IMR-90 (cell line): ENCODE data around the gene APC. TPM values are rescaled to one million over a fixed set of nuclear protein-coding genes. Genes with fewer than 3 reads are reported as not detected.
A peak's percentile ranks its signal among the peaks of the same experiment; 100 is the strongest.

Source experiments
- ATAC-seq: fragments of 200-7000 bp; cut with Tn5 transposase; 2 replicates; pipeline ENCODE4 v1.9.1; 2020; ENCODE audit warnings: low read depth, mild to moderate bottlenecking, moderate library complexity
- BruUV-seq: library from RNA; stranded (reverse); fragments of 400-500 nt; replicated peaks from 2 replicates; lab custom pipeline; 2021; lab: Mats Ljungman, UMichigan
- CTCF ChIA-PET: fragments of 300-600 bp; formaldehyde crosslinking; extraction: SDS; loops from one replicate; lab custom pipeline; 2021; ENCODE audit warnings: antibody characterized with exemption; lab: Yijun Ruan, JAX
- POLR2A ChIA-PET: fragments of 300-600 bp; sonication (Branson Sonifier 250); formaldehyde crosslinking; loops from one replicate; lab custom pipeline; 2022; ENCODE audit warnings: antibody characterized with exemption; ENCODE audit not compliant: unreplicated experiment; lab: Charles Lee
- DNase-seq: peaks from one replicate; pipeline ENCODE4 v3.0.0; 2013
- H2AFZ ChIP-seq: replicated peaks from 2 replicates; pipeline ENCODE3; 2013; ENCODE audit warnings: low read length, mild to moderate bottlenecking; ENCODE audit not compliant: poor library complexity
- H2AK5ac ChIP-seq: 2 replicates; pipeline ENCODE4 v1.6.1; 2013; ENCODE audit warnings: low read depth, low read length, inconsistent platforms
- H2AK9ac ChIP-seq: replicated peaks from 2 replicates; pipeline ENCODE3; 2013; ENCODE audit warnings: mild to moderate bottlenecking, low read depth, low read length, moderate library complexity; ENCODE audit not compliant: poor library complexity
- H2BK120ac ChIP-seq: 2 replicates; pipeline ENCODE4 v1.6.1; 2013; ENCODE audit warnings: low read depth, low read length, inconsistent platforms
- H2BK15ac ChIP-seq: 3 replicates; pipeline ENCODE4 v1.6.1; 2013; ENCODE audit warnings: low read depth, low read length, inconsistent platforms
- H2BK20ac ChIP-seq: 2 replicates; pipeline ENCODE4 v1.6.1; 2013; ENCODE audit warnings: low read depth, mild to moderate bottlenecking, inconsistent platforms, low read length, moderate library complexity
- H2BK5ac ChIP-seq: 2 replicates; pipeline ENCODE4 v1.6.1; 2013; ENCODE audit warnings: mild to moderate bottlenecking, low read depth, low read length, inconsistent platforms; ENCODE audit not compliant: poor library complexity, severe bottlenecking
- H3K14ac ChIP-seq: replicated peaks from 2 replicates; pipeline ENCODE4 v1.6.1; 2013; ENCODE audit warnings: low read depth, low read length, inconsistent platforms
- H3K18ac ChIP-seq: 2 replicates; pipeline ENCODE4 v1.6.1; 2013; ENCODE audit warnings: low read depth, low read length, control low read depth
- H3K23ac ChIP-seq: 2 replicates; pipeline ENCODE4 v1.6.1; 2013; ENCODE audit warnings: low read depth, low read length, inconsistent platforms
- H3K27ac ChIP-seq: 2 replicates; pipeline ENCODE4 v1.5.1; 2013; ENCODE audit warnings: mild to moderate bottlenecking, control low read depth, low read length; ENCODE audit not compliant: insufficient read depth
- H3K27me3 ChIP-seq: 2 replicates; pipeline ENCODE4 v1.6.1; 2013; ENCODE audit warnings: low read length; ENCODE audit not compliant: control insufficient read depth, insufficient read depth
- H3K36me3 ChIP-seq: 2 replicates; pipeline ENCODE4 v1.6.1; 2013; ENCODE audit warnings: low read length, mixed read lengths; ENCODE audit not compliant: control insufficient read depth, insufficient read depth
- H3K4ac ChIP-seq: 2 replicates; pipeline ENCODE4 v1.6.1; 2013; ENCODE audit warnings: low read depth, low read length, inconsistent platforms
- H3K4me1 ChIP-seq: 2 replicates; pipeline ENCODE4 v1.6.1; 2013; ENCODE audit warnings: low read length, mixed read lengths; ENCODE audit not compliant: control insufficient read depth, insufficient read depth
- H3K4me2 ChIP-seq: 2 replicates; pipeline ENCODE4 v1.6.1; 2013; ENCODE audit warnings: low read depth, mild to moderate bottlenecking, control low read depth, low read length, moderate library complexity
- H3K4me3 ChIP-seq: 2 replicates; pipeline ENCODE4 v1.5.1; 2013; ENCODE audit warnings: low read depth, mild to moderate bottlenecking, control low read depth, low read length, moderate library complexity; ENCODE audit not compliant: insufficient read depth
- H3K56ac ChIP-seq: 2 replicates; pipeline ENCODE4 v1.6.1; 2013; ENCODE audit warnings: low read length, inconsistent platforms; ENCODE audit not compliant: insufficient read depth; ENCODE audit errors: extremely low read depth
- H3K79me1 ChIP-seq, 2 experiments: 2 replicates each; pipeline ENCODE4 v1.6.1; 2013; ENCODE audit warnings: low read length in 2 of 2, inconsistent platforms in 1 of 2, low read depth in 1 of 2
- H3K9ac ChIP-seq: 2 replicates; pipeline ENCODE4 v1.6.1; 2013; ENCODE audit warnings: low read depth, low read length, control low read depth
- H3K9me1 ChIP-seq: 2 replicates; pipeline ENCODE4 v1.6.1; 2013; ENCODE audit warnings: low read length, inconsistent platforms; ENCODE audit not compliant: insufficient read depth
- H3K9me3 ChIP-seq: 2 replicates; pipeline ENCODE4 v1.6.1; 2013; ENCODE audit warnings: low read length; ENCODE audit not compliant: control insufficient read depth, insufficient read depth
- H4K20me1 ChIP-seq: 2 replicates; pipeline ENCODE4 v1.6.1; 2013; ENCODE audit warnings: low read length, inconsistent platforms; ENCODE audit not compliant: insufficient read depth
- H4K5ac ChIP-seq: 2 replicates; pipeline ENCODE4 v1.6.1; 2013; ENCODE audit warnings: mild to moderate bottlenecking, low read depth, low read length, control low read depth
- H4K8ac ChIP-seq, 2 experiments: 2 replicates each; pipeline ENCODE4 v1.6.1; 2013; ENCODE audit warnings: low read depth in 2 of 2, low read length in 2 of 2, control low read depth in 1 of 2, inconsistent platforms in 1 of 2
- H4K91ac ChIP-seq: 2 replicates; pipeline ENCODE4 v1.6.1; 2013; ENCODE audit warnings: low read depth, low read length, inconsistent platforms; ENCODE audit not compliant: insufficient read depth
- BHLHE40 ChIP-seq: fragments of 150-350 bp; IDR thresholded peaks from 2 replicates; pipeline ENCODE4 v1.6.1; 2016; ENCODE audit warnings: mild to moderate bottlenecking, low read depth, low read length
- CEBPB ChIP-seq: IDR thresholded peaks from 2 replicates; pipeline ENCODE4 v1.6.1; 2012; ENCODE audit warnings: low read depth, low read length, improper control_type of control experiment
- CTCF ChIP-seq: conservative IDR thresholded peaks from 2 replicates; pipeline ENCODE4 v1.5.1; 2012; ENCODE audit warnings: mild to moderate bottlenecking, low read depth, low read length, improper control_type of control experiment
- ELK1 ChIP-seq: fragments of 150-350 bp; IDR thresholded peaks from 2 replicates; pipeline ENCODE4 v1.6.1; 2016; ENCODE audit warnings: low read depth, mild to moderate bottlenecking, low read length, moderate library complexity, borderline replicate concordance
- FOS ChIP-seq: fragments of 150-350 bp; IDR thresholded peaks from 2 replicates; pipeline ENCODE4 v1.6.1; 2016; ENCODE audit warnings: low read depth, low read length
- MAFK ChIP-seq: IDR thresholded peaks from 2 replicates; pipeline ENCODE4 v1.6.1; 2012; ENCODE audit warnings: low read depth, low read length, improper control_type of control experiment
- MAZ ChIP-seq: IDR thresholded peaks from 2 replicates; pipeline ENCODE4 v1.6.1; 2012; ENCODE audit warnings: low read depth, mild to moderate bottlenecking, low read length, improper control_type of control experiment, moderate library complexity, borderline replicate concordance
- MXI1 ChIP-seq: IDR thresholded peaks from 2 replicates; pipeline ENCODE4 v1.6.1; 2012; ENCODE audit warnings: low read depth, mild to moderate bottlenecking, low read length, moderate library complexity, borderline replicate concordance
- NFE2L2 ChIP-seq: fragments of 150-350 bp; IDR thresholded peaks from 2 replicates; pipeline ENCODE4 v1.6.1; 2016; ENCODE audit warnings: low read depth, mild to moderate bottlenecking, low read length
- POLR2A ChIP-seq: IDR thresholded peaks from 2 replicates; pipeline ENCODE4 v1.6.1; 2012; ENCODE audit warnings: mild to moderate bottlenecking, low read depth, low read length
- RAD21 ChIP-seq: IDR thresholded peaks from 2 replicates; pipeline ENCODE4 v1.6.1; 2012; ENCODE audit warnings: low read length, improper control_type of control experiment
- RCOR1 ChIP-seq: IDR thresholded peaks from 2 replicates; pipeline ENCODE4 v1.6.1; 2012; ENCODE audit warnings: mild to moderate bottlenecking, low read length, improper control_type of control experiment; ENCODE audit not compliant: insufficient replicate concordance
- RFX5 ChIP-seq: IDR thresholded peaks from 2 replicates; pipeline ENCODE4 v1.8.0; 2012; ENCODE audit warnings: low read depth, mild to moderate bottlenecking, low read length, moderate library complexity
- SMC3 ChIP-seq: fragments of 150-350 bp; IDR thresholded peaks from 2 replicates; pipeline ENCODE4 v1.6.1; 2016; ENCODE audit warnings: low read depth, mild to moderate bottlenecking, antibody characterized with exemption, low read length, moderate library complexity
- USF2 ChIP-seq: fragments of 150-350 bp; IDR thresholded peaks from 2 replicates; pipeline ENCODE4 v1.6.1; 2017; ENCODE audit warnings: mild to moderate bottlenecking, antibody characterized with exemption, low read length, low read depth
- WGBS, 2 experiments: methylation state at CpG; one replicate each; pipeline versions ENCODE4 v1.1.5 to v1.1.7; 2013; ENCODE audit warnings: missing lambda C conversion rate in 2 of 2; ENCODE audit not compliant: insufficient read length in 1 of 2; ENCODE audit errors: extremely low coverage in 2 of 2; 5-methylcytosine and 5-hydroxymethylcytosine counted together
- dilution Hi-C: fragments of 300-500 bp; cut with HindIII; formaldehyde crosslinking; loops from one replicate; pipeline ENCODE4 v1.14.3; 2018; ENCODE audit warnings: low sequenced_read_pairs; ENCODE audit not compliant: unreplicated experiment
- in situ Hi-C: fragments of 300-500 bp; cut with MboI; formaldehyde crosslinking; loops from 3 replicates; pipeline ENCODE4 v1.14.3; 2019; ENCODE audit warnings: low sequenced_read_pairs, inconsistent platforms, mixed read lengths
- intact Hi-C: fragments of 100-400 bp; cut with micrococcal nuclease; formaldehyde crosslinking; loops from 2 replicates; pipeline ENCODE4 v1.10.0; 2022
- polyA plus RNA-seq, 3 experiments: library from polyadenylated mRNA; depleted of rRNA; stranded (reverse); fragments of >200 nt; gene quantifications; 2 replicates each; pipeline ENCODE4 v1.2.3, GENCODE V29; 2012; ENCODE audit warnings: low replicate concordance in 1 of 3
- total RNA-seq: library from RNA; depleted of rRNA; stranded (reverse); fragments of >200 nt; gene quantifications from 2 replicates; pipeline ENCODE4 v1.2.3, GENCODE V29; 2012

Gene APC
- total and polyA plus RNA-seq, 2 of the 4 experiments (the other 2 are of a cell fraction), result 7.3 to 58.4 TPM

DNA sequence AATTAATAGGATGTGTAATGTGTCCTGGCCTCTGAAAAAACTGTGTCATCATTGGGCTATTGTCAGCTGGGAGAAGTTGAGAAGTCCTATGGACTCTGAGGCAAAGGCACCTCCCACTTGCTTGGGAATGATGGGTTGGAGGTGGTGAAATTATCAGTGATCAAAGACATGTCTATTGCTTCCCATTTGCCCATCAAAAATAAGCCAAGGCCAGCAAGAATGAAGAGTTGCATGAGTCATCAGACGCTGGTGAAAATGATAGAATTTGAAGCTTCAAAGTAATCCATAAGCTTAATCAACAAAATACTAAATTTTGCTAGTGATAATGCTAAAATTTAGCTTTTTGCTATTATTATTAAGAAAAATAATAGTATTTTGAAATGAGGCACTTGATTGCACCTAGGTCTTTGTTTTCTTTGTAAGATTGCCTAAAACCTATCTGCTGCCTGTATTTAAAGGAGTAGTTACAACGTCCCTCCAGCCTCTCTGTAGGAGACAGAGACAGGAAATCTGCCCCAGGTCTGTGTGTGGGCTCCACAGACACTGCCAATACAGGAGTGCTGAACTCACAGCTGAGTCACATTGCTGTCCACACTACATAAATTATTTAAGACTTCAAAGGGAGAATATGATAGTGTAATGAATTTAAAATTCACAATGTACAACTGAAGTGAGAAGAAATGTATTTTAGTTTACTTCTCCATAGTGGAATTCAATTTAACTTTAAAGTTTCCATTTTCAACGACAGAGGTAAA, 48.4 kb upstream of the APC start:
- Histone ChIP-seq H3K9ac (no peak overlapping the region), H3K9me1 (no peaks in the 10 kb centered on the region), H3K4me1 (no peaks in the 10 kb centered on the region), H4K5ac (no peak overlapping the region), H3K27me3 (peaks cover 2% of the 10 kb centered on the region; the same call in 1 of the 2 replicates), H4K8ac (no peak overlapping the region), H3K18ac (no peak overlapping the region), H3K9me3 (no peaks in the 10 kb centered on the region), H3K14ac (no peak overlapping the region), H2BK120ac (no peak overlapping the region), H2BK5ac (no peak overlapping the region), H3K27ac (no peak overlapping the region), H3K4me2 (no peak overlapping the region), H3K79me1 (no peaks in the 10 kb centered on the region), H2BK15ac (no peak overlapping the region), H4K20me1 (no peaks in the 10 kb centered on the region), H2AFZ (no peak overlapping the region), H2AK5ac (no peak overlapping the region), H3K56ac (no peak overlapping the region), H2AK9ac (no peak overlapping the region), H3K23ac (no peak overlapping the region), H4K91ac (no peak overlapping the region), H3K4me3 (no peak overlapping the region), H3K36me3 (no peaks in the 10 kb centered on the region), H3K4ac (no peak overlapping the region), H2BK20ac (no peak overlapping the region)
- CTCF ChIA-PET, result interaction anchor here (0.8 kb wide), 1 partner anchor 80 kb away, joined by 7 read pairs; no protein-coding TSS in a partner anchor
- WGBS, 2 experiments, result no CpG with 5 or more reads among the region's 3 CpGs
- intact Hi-C loops, result loop anchor here (1.0 kb wide), 1 partner anchor 12 kb away; no protein-coding TSS in a partner anchor
- POLR2A ChIA-PET, result no interaction called here
- ATAC-seq, result no peak
- DNase-seq, result peak; percentile 35
- no TSS peak for BruUV-seq
- TF ChIP-seq POLR2A (no peak), CEBPB (no peak), SMC3 (no peak), RAD21 (no peak), CTCF (no peak), MAZ (no peak), MXI1 (no peak), USF2 (no peak), NFE2L2 (no peak), MAFK (no peak), ELK1 (no peak), FOS (no peak), RCOR1 (no peak), BHLHE40 (no peak), RFX5 (no peak)
- dilution Hi-C loops, result no loop called here
- in situ Hi-C loops, result no loop called here
